ENCODE data around the gene OR52R1.
"Not testable (repeated sequence)": the region's sequence is repeated elsewhere in the genome, so short reads cannot be mapped to it uniquely, and the experiment has no call there.

Gene OR52R1

GRCh38 chr11:4825132-4825531 lies 21.0 kb upstream of the OR52R1 start:
- H3K27ac ChIP-seq, result no peak overlapping the region
- TF ChIP-seq CTCF (IDR thresholded peaks at IDR 0.05), result no peak
- no peak for TF ChIP-seq ZFX (IDR thresholded peaks at IDR 0.05; ENCODE audit: borderline replicate concordance)

- no peak within 1 kb of the TSS for H3K27ac ChIP-seq
- TF ChIP-seq ZFX (IDR thresholded peaks at IDR 0.05; ENCODE audit: borderline replicate concordance) (no peak), CTCF (IDR thresholded peaks at IDR 0.05) (no peak)
These were observed 16.8 kb upstream of the OR52R1 start, which contains the start of gene OR51F2 for GRCh38 chr11:4821021-4821420. OR51F2 (plus strand) TSS chr11:4821321; CDS start chr11:4821422, 101 bp downstream.

GRCh38 chr11:4809246-4809645 lies 5.1 kb upstream of the OR52R1 start:
- TF ChIP-seq ZFX (IDR thresholded peaks at IDR 0.05; ENCODE audit: borderline replicate concordance) (no peak), CTCF (IDR thresholded peaks at IDR 0.05) (no peak)
- no peak overlapping the region for H3K27ac ChIP-seq

- TF ChIP-seq ZFX (IDR thresholded peaks at IDR 0.05; ENCODE audit: borderline replicate concordance), result no peak
- TF ChIP-seq CTCF (IDR thresholded peaks at IDR 0.05), result no peak
These were observed 4.3 kb upstream of the OR52R1 start for GRCh38 chr11:4808476-4808875.

GRCh38 chr11:4801316-4801715 lies 2.9 kb downstream of the OR52R1 start:
- not testable (repeated sequence) for H3K27ac ChIP-seq

More at GRCh38 chr11:4808476-4808875, 4.3 kb upstream of the OR52R1 start:
- no peak overlapping the region for H3K27ac ChIP-seq

- no peak overlapping the region for H3K27ac ChIP-seq
- TF ChIP-seq ZFX (IDR thresholded peaks at IDR 0.05; ENCODE audit: borderline replicate concordance) (no peak), CTCF (IDR thresholded peaks at IDR 0.05) (no peak)
These were observed 5.6 kb downstream of the OR52R1 start for GRCh38 chr11:4798427-4799183.

- no peak overlapping the region for H3K27ac ChIP-seq
- TF ChIP-seq CTCF (IDR thresholded peaks at IDR 0.05), result no peak
- no peak for TF ChIP-seq ZFX (IDR thresholded peaks at IDR 0.05; ENCODE audit: borderline replicate concordance)
These were observed 7.0 kb downstream of the OR52R1 start for GRCh38 chr11:4797206-4797605.

GRCh38 chr11:4782454-4782853 lies 21.7 kb downstream of the OR52R1 start:
- no peak overlapping the region for H3K27ac ChIP-seq
- TF ChIP-seq ZFX (IDR thresholded peaks at IDR 0.05; ENCODE audit: borderline replicate concordance), result no peak
- TF ChIP-seq CTCF (IDR thresholded peaks at IDR 0.05), result no peak

All from 22Rv1 (cell line).